HG02852 (cell line): ENCODE measurements around the gene RDH8.

Experiments used
- ATAC-seq: cut with Tn5 transposase; IDR thresholded peaks from one replicate; pipeline ENCODE4 v1.9.1; 2021; ENCODE audit warnings: mild to moderate bottlenecking, moderate library complexity; ENCODE audit not compliant: unreplicated experiment

Gene RDH8, protein sequence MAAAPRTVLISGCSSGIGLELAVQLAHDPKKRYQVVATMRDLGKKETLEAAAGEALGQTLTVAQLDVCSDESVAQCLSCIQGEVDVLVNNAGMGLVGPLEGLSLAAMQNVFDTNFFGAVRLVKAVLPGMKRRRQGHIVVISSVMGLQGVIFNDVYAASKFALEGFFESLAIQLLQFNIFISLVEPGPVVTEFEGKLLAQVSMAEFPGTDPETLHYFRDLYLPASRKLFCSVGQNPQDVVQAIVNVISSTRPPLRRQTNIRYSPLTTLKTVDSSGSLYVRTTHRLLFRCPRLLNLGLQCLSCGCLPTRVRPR

DNA sequence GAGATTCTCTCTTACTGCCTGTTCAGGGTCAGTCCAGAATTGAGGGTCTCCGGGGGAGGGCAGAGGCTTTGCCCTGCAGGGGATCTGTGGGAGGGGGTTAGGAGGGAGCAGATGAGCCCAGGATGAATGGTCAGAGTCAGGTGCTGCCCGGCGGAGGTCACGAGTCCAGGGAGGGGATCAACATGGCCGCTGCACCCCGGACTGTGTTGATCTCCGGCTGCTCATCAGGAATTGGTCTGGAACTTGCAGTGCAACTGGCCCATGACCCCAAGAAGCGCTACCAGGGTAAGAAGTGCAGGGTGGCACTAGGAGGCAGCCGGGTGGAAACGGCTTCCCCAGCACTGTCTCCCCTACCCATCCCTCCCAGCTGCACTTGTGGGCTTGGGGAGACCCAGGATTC, at the start of gene RDH8:
Gene RDH8, plus strand, starts transcription at position 168 of the 400 bp plus-strand sequence. Its CDS starts 15 bp downstream, at position 183.
- no peak for ATAC-seq

DNA sequence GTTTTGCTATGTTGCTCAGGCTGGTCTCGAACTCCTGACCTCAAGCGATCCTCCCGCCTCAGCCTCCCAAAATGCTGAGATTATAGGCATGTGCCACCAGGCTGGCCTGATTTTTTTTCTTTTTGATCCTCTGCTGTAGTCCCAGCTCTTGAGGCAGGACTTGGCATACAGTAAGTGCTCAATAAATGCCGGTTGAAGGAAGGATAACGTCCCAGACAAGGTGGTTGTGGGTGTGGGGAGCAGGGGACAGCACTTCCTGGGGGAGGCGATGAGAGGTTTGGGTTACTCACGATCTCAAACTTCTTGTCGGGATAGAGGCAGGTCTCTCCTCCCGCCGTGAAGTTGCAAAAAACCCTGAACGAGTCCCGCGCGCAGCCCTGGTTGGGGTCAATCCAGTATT, 47.3 kb upstream of the RDH8 start:
- ATAC-seq: no peak

DNA sequence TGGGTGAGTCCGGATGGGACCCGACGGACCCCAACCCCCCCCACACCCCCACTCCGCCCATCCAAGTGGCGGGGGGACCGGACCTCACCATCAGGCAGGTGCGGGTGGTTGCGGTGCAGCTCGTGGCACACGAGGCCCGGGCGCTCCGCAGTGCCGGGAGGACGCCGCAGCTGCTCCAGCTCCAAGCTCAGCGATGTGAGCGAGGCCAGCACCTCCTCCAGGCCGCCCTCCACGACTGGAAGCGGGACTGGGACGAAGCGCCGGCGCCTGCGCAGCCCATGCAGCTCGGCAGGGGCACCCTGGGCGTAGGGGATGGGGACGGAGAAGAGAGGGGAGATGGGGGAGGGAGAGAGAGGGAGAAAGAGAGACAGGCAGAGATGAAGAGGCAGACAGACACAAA, 46.8 kb upstream of the RDH8 start:
- no peak for ATAC-seq

DNA sequence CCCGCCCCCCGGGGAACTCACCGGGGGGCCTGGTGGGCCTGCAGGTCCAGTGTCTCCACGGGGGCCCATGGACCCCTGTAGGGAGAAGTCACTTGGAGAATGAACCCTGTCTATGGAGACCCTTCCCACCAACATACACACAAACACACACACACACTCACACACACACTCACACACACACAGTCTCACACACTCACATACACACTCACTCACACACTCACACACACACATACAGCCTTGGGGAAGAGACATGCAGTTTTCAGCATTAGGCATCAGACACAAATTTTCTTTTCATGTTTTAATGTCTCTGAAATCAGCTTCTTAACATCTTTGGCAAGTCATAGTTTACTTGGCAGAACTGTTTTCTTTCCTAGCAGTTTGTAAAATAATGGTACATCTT, 46.0 kb upstream of the RDH8 start:
- no peak for ATAC-seq

DNA sequence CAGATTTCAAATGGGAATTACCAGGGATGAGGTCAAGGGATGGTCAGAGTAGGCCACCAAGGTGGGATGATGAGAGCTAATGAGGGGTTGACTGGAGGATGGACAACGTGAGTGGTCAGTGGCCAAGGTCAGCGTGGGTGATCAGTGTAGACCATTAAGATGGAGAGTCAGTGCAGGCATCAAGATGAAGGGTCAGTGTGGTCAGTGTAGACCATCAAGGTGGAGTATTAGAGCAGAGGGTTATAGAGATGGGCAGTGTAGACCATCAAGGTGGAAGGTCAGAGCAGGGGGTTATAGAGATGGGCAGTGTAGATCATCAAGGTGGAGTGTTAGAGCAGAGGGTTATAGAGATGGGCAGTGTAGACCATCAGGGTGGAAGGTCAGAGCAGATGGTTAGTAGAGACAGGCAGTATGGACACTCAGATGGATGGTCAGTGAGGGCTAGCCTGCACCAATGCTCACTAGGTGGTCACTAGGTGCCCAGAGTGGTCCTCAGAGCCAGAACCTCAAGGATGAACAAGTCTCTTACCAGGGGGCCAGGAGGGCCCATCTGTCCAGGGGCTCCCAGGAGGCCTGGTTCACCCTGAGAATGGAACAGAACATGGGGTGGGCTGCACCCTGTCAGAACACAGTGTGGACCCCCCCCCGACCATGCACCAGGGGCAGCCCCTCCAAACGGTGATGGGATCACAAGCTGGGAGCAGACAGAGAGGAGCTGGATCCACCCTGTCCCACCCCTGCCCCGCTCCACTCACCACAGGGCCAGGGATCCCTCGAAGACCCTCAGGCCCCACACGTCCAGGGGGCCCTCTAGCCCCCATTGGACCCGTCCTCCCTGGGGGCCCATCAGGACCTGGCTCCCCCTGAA, 44.2 kb upstream of the RDH8 start:
- no peak for ATAC-seq

DNA sequence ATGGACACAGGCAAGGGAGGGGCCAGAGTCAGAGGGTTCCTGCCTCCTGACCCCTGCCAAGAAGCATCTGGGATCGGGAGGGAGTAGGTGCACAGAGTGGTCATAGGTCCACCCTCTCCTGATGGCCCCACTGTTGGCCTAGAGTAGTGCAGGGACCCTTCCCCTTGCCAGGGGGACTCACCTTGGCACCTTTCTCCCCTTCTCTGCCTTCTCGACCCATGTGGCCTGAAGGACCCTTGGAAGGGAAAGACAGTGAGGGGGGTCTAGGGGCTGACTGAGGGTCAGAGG, 43.7 kb upstream of the RDH8 start:
- no peak for ATAC-seq

DNA sequence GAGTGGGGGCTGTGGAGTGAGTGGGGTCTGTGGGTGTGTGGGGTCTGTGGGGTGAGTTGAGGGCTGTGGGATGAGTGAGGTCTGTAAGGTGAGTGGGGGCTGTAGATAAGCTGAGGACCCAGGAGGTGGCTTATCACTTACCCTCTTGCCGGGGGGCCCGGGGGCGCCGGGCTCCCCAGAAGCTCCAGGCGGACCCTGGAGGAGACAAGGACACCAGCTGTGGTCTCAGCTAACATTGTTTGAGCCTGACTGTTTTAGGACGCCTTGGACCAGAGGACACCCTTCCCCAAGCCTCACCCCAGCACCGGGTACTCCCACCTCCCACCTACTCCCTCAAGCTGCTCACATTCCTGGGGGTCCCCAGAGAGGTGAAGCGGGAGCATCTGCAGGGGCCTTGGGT, 42.8 kb upstream of the RDH8 start:
- no peak for ATAC-seq

DNA sequence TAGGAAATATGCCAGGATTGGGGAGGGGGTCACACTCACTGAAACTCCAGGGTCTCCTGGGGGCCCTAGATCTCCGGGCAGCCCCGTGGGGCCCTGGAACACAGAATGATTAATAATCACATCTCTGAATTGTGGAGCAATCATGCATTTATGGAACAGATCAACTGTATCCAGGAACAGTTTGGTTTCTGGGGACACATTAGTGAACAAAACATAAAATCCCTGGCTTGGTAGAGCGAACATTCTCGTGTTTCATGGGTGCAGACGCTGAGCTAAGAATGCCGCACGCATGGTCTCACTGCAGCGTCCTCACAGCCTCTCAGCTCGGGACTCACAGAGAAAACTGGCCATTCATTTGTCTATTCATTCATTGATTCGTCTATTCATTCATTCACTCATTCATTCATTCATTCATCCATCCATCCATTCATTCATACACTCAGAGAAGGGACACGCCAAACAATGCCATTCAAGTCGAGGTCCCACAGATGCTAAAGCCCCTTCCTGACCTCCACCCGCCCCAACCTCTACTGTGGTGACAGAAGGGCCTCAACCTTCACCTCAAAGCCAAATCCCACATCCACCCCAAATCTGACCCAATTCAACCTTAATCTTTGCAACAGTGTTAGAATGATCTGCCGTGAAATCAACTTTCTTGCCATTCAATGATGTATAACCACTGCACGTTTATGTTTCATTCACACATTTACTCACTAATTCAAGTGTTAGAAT, 42.0 kb upstream of the RDH8 start:
- no peak for ATAC-seq

DNA sequence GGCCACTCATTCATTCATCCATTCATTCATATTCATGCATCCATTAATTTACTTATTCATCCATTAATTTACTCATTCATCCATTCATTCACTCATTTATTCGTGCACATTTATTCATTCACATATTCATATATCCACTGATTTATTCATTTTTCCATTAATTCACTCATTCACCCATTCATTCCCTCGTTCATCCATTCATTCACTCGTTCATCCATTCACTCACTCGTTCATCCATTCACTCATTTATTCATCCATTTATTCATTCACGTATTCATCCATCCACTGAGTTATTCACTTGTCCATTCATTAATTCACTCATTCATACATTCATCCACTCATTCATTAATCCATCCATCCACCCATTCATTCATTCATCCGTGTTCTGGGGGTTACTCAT, 41.2 kb upstream of the RDH8 start:
- no peak for ATAC-seq

DNA sequence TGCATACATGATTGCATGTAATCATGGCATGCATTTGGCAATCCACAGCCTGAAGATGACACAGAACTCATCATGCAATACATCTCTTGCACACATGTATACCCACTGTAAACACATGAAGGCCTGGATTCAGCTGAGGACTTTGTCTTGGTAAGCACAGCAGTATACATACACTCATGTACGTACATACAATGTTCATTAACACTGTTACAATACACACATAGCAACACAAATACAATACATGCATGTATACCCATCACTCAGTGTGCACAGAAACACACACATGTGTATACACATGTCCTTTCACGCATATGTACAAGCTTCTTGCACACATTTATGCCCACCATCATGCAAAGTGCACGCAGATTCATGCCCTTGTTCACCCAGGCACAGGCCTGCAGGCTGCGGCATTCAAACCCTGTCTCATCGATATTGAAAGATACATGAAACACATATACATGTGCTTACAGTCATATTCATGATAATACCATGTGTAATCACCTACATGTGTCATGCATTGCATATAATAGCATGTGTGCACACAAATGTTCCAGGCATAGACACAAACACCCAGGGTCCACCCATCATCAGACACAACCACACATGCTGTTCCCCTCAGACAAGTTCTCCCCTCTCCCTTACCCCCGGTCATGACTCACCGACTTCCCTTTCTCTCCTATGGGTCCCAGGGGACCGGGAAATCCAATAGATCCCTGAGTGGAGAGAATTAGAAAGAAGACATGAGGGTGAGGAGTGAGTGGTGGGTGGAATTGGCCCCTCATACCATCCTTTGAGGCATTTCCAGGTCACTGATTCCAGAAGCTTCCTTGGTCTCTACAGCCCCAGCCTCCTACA, 31.6 kb upstream of the RDH8 start:
- ATAC-seq: no peak

DNA sequence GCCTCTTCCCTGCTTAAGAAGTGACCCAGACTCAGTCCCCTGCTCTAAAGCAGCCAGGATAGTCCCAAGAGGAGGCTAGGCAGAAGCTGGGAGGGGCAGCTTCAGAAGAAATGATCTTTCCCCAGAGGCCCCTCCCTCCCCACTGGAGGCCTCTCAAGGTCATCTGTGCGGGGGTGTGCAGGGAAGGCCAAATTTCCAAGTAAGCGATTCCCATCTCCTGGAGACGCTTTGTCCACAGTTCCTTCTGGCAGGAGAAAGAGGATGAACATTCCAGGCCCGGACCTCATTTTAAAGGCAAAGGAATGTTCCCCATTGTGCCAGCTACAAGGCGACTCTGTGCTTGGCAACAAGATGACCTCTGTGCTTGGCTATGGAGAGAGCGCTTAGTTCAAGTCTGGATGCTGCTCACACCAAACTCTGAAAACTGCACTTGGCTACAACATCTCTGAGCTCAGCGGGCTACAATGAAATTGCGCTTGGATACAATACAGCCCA, 26.4 kb upstream of the RDH8 start:
- ATAC-seq: no peak

DNA sequence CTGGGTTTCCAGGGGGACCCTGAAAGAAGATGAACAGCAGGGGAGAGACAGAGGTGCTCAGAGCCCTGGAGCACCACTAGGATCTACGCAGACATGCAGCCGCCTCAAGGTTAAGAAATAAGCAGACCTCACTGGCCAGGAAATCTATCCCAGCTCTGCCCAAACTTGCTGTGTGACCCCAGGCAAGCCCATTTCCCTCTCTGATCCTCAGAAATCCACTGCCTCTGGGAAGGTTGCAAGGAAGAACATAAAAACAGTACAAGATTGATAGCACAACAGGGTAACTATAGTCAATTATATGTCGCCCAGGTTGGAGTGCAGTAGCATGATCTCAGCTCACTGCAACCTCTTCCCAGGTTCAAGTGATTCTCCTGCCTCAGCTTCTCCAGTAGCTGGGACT, 23.8 kb upstream of the RDH8 start:
- no peak for ATAC-seq

DNA sequence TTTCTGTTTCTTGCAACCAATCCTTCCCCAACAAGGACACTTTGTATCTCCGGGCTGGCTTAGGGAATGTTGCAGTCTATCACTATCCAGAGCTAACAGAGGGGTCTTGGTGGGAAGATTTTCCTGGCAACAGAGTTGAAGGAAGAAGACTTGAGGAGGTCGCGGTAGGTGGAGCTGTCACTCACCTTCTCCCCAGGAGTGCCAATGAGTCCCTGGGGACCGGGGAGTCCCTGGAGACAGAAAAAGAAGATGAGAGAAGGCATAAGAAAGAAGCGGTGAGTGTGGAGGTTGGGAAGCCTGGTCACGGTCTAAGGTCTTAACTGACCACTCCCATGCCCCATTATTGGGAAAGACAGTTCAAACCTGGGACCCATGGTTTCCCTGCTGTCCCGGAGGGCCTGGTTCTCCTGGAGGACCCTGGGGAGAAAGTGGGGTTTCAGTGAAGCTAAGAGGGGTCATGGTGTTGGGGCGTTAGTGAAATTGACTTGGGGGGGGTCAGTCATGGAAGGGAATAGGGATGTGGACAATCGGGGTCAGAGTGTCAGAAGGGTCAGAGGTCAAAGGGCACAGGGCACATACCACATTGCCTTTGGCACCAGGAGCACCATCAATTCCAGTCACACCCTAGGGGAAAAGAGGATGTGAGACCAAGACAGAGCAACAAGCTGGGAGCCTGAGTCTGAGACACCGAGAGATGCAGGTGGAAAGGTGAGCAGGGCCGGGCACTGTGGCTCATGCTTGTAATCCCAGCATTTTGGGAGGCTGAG, 21.7 kb upstream of the RDH8 start:
- ATAC-seq: no peak

DNA sequence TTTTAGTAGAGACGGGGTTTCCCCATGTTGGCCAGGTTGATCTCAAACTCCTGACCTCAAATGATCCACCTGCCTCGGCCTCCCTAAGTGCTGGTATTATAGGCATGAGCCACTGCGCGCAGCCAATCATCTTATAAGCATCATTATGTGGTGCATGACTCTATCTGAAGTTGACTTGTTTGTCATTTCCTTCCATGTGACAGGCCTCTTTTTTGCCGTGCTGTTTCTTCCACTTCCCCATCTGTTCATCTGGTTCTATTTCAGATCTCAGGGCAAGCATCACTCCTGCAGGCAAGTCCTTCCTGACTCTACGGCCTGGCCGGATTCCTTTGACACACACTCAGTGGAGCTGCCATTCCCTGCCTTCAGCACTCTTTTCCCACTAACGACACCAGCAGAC, 18.2 kb upstream of the RDH8 start:
- no peak for ATAC-seq

DNA sequence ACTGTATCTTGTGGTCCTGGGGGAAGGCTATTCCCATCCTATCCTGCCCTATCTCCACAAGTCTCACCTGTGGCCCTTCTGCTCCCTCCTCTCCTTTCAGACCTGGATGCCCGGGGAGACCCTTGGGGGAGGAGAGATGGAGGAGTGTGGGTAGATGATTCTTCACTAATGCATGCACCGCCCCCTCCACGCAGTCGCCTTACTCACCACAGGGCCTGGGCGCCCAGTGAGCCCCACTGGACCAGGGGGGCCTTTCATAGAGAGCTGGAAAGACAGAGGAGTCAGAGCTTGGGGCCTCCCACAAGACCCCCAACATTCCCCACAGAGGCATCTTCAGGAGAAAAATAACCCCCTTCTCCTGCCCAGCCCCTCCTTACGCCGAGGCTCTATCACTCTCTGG, 17.3 kb upstream of the RDH8 start:
- no peak for ATAC-seq

DNA sequence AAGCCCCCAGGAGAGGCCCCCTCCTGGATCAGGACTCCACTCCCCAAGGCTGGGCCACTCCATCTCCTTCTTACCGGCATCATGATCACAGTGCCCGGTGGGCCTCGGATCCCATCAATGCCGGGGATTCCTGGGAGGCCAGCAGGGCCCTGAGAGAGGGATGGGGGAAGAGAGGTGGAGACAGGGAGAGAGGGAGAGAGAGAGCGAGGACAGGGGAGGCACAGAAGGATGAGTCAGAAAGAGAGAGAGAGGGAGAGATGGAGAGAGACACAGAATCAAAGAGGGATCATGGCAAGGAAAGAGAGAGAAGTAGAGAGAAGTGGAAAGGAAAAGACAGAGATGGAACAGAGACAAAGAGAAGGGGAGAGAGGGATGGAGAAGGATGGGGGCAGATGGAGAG, 16.7 kb upstream of the RDH8 start:
- ATAC-seq: no peak

DNA sequence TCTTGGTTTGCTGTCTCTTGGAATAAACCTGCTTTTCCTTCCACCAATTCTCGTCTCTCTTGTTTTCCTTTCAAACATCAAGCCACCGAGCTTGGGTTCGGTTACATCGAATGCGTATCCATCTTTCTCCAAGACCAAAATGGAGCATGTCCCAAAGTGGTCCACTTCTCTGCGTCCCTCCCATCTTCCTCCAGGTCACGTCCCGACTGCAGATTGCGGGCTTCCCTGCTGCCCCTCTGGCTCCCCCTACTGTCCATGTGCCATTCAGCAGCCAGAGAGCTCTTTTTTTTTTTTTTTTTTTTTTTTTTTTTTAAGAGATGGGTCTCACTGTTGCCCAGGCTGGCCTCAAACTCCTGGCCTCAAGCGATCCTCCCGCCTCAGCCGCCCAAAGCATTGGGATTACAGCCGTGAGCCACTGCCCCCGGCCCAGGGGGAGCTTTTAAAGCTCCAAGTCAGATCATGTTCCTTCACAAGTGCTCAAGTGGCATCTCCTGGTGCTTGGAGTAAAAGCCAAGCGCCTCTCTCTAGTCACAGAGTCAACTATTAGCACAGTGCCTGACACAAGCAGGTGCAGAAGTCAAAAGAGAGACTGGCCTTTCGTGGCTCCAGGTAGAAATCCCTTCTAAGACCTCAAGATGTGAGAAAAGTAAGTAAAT, 13.0 kb upstream of the RDH8 start:
- ATAC-seq: no peak

DNA sequence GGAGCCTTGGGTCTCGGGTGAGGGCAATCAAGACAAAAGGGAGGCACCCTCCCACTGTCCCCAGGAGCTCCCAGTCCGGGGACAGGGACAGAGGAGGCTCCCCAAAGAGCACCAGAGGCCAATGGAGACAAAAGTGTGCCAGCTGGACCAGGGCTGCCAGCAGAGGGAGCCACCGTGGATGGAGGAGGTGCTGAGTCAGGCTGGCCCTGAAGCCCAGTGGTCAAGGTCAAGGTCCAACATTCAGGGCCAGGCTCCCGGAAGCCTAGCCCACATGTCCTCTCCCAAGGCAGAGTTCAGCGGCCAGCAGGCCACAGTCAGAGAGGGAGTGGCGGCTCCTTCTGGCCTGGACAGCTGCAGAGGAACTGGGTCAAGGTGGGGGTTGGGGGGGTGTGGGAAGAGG, 11.4 kb upstream of the RDH8 start:
- no peak for ATAC-seq

DNA sequence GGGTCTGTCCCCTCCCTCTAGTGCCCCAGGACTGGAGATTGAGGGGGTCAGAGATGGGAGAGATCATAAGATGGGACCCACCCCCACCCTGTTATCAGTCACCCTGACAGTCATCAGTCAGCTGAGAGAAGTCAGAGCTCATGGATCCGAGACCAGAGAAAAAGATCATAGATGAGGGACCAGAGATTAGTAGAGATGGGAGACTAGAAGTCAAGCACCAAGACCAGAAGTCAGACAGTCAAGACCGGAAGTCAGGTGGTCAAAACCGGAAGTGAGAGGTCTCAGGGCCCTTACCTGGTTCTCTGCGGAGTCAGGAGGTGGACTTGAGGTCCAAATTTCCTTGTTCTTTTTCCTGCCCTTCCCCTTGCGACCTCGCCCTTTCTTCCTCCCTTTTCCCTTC, 10.0 kb upstream of the RDH8 start:
- ATAC-seq: no peak

DNA sequence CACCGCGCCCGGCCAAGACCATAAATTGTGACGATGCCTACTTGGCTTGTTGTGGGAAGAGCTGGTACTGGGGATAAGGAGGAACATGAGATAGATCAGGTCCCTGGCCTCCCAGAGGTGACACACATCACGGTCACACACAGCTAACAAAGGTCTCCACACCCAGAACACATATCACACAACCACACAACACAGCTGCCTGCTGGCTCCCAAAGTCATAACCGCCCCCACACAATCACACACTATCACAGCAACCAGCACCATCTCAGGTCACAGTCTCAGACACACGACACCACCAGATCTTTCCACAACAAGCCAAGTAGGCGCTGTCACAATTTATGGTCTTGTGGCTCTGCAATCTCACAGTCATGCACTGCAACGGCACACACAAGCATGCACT, 8.7 kb upstream of the RDH8 start:
- no peak for ATAC-seq
